ENCODE measurements around the gene SUB1.

- TF ChIP-seq, protein P1, sequence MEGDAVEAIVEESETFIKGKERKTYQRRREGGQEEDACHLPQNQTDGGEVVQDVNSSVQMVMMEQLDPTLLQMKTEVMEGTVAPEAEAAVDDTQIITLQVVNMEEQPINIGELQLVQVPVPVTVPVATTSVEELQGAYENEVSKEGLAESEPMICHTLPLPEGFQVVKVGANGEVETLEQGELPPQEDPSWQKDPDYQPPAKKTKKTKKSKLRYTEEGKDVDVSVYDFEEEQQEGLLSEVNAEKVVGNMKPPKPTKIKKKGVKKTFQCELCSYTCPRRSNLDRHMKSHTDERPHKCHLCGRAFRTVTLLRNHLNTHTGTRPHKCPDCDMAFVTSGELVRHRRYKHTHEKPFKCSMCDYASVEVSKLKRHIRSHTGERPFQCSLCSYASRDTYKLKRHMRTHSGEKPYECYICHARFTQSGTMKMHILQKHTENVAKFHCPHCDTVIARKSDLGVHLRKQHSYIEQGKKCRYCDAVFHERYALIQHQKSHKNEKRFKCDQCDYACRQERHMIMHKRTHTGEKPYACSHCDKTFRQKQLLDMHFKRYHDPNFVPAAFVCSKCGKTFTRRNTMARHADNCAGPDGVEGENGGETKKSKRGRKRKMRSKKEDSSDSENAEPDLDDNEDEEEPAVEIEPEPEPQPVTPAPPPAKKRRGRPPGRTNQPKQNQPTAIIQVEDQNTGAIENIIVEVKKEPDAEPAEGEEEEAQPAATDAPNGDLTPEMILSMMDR (IDR thresholded peaks at IDR 0.05), result no peak
- TF ChIP-seq POLR2A (IDR thresholded peaks at IDR 0.05), result no peak
These were observed 35.9 kb downstream of the SUB1 start for GRCh38 chr5:32621256-32621655.
